Right hindlimb (tissue), 1 donor: ENCODE results near the gene SHLD2.
"Not testable (repeated sequence)": the region's sequence is repeated elsewhere in the genome, so short reads cannot be mapped to it uniquely, and the experiment has no call there.

ENCODE experiments used
- DNase-seq: peaks from one replicate; pipeline ENCODE4 v3.0.0-alpha.2; 2018

The SHLD2 gene

DNA sequence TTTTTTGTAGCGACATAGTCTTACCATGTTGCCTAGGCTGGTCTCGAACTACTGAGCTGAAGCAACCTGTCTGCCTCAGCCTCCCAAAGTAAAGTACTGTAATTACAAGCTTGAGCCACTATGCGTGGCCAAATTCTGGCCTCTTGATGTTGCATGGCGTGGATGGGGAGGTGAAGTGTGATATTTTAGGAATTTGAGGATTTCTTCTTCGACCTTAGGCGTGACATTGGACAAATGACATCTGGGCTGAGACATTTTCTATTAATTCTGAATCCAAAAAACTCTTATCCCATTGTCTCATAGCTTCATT, 48.1 kb downstream of the SHLD2 start:
- DNase-seq, result not testable (repeated sequence)

DNA sequence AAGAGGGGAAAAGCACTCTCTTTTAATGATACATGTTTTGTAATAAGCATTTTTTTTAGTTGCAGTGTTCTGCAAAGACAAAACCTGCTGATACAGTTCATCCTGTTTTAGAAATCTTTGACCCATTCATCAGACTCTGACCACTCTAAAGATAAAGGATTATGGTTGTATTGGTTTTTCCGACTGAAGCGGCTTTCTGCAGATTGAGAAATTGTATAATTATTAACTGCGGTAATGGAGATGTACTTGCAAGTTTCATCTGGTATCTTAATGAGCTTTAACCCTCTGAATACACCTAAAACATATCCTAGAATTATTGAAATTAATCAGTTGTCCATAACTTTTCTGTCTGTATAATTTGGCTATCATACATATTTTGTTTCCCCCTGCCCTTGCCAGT, 50.6 kb downstream of the SHLD2 start:
- DNase-seq, result not testable (repeated sequence)

DNA sequence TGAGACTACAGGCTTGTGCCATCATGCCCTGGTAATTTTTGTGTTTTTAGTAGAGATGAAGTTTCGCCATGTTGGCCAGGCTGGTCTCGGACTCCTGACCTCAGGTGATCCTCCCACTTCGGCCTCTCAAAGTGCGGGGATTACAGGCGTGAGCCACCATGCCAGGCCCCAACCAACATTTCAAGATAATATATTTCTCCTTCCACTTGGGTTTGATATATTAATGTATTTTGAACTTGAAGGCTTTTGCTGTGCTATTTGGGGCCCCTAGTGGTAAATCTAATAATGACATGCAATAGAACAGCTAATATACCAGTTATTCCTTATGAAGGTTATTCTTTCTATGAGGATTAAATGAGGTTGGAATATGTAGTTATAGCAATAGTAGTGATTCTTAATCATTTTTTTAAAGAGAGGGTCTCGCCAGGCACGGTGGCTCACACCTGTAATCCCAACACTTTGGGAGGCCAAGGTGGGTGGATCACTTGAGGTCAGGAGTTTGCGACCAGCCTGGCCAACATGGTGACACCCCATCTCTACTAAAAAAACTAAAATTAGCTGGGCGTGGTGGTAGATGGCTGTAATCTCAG, 54.1 kb downstream of the SHLD2 start:
- not testable (repeated sequence) for DNase-seq

DNA sequence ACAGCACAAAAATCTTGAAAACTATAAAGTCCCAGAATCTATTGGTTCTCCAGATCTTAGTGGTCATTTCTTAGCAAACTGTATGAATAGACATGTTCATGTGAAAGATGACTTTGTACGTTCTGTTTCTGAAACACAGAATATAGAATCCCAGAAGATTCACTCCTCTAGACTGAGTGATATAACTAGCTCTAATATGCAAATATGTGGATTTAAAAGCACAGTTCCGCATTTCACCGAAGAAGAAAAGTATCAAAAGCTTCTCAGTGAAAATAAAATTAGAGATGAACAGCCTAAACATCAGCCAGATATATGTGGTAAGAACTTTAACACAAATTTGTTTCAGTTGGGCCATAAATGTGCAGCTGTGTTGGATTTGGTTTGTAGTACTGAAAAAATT, 56.5 kb downstream of the SHLD2 start:
- DNase-seq, result not testable (repeated sequence)

- not testable (repeated sequence) for DNase-seq
Measured at GRCh38 chr10:87156841-87157240, 61.8 kb downstream of the SHLD2 start.

DNA sequence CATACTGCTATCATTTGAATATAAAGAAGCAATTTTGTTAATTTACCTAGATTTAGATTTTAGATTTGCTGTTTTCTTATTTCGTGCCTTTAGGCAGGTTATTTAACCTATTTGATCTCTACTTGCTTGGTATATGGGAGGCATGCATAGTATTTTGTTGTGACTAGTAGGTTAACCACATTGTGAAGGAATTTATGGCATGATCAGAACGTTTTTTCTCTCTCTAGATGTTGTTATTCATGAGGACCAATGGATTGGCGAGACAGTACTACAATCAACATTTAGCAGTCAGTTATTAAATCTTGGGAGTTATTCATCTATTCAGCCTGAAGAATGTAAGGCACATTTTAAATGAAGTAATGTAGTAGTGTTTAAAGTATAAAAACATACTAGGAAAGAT, 62.8 kb downstream of the SHLD2 start:
- not testable (repeated sequence) for DNase-seq

- DNase-seq, result not testable (repeated sequence)
Measured at GRCh38 chr10:87162703-87163293, 67.8 kb downstream of the SHLD2 start.

- DNase-seq, result not testable (repeated sequence)
Measured at GRCh38 chr10:87163414-87163813, 68.4 kb downstream of the SHLD2 start.

- not testable (repeated sequence) for DNase-seq
Measured at GRCh38 chr10:87169857-87170256, 74.9 kb downstream of the SHLD2 start.

DNA sequence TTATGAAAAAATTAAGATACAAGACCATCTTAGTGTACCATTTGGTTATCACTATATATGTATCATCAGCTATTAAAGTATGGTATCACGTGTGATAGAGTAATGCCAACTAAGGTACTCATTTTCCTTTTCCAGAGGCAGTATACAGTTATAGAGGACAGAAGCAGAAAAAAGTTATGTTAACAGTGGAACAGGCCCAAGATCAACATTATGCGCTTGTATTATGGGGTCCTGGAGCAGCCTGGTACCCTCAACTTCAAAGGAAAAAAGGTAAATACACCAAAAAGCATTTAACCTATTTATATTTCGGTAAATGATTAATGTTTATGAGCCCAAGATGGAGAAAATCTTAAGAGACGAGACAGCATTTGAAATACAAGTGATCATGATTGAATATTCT, 75.7 kb downstream of the SHLD2 start:
- DNase-seq, result not testable (repeated sequence)

DNA sequence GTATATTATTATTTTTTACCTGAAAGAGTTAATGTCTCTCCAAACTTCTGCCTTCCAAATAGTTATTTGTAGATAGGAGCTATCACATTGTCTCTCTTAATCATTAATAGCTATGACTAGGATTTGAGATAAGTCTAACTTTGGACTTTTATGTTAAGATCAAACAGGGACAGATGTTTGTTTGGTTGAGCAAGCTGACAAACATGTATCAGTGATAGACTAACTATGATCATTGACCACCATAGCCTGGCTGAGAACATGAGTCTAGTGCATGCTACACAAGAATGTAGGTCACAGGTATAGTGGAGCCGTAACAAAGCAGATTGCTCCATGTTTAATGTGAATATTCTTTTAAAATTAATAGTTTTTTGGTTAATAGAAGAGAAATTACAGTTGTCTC, 76.7 kb downstream of the SHLD2 start:
- DNase-seq, result not testable (repeated sequence)

DNA sequence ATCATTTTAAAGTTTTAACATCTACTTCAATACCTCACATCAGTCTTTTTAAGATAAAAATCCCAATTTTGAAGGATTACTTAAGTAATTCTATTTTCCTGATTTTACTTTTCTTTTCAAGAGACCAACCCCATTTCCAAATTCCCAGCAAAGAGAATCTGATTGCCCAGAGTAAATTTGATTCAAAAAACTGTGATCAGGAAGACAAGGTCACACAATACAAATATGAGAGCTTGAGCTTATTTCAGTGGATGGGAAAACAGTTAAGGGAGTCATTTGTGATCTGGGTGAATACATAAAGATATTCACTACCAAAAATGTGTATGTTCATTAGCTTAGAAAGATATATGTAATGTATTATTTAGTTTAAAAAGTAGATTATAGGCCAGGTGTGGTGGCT, 77.2 kb downstream of the SHLD2 start:
- not testable (repeated sequence) for DNase-seq

DNA sequence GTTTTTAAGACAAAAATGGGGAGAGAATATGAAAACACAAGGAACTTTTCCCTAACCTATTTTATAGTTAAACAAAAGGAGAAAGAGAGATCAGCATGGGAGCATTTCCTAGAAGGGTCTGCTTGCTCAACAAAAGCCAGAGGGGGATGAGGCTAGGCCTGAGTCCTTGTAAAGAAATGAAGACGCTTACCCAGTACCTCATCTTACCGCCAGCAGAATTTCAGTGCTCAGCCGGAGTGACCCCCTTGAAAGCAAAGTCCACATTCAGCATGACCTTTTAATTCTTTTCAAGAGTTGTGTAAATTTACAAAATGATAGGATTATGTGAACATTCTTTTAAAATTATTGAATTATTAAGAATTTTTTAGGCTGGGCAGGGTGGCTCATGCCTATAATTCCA, 82.6 kb downstream of the SHLD2 start:
- not testable (repeated sequence) for DNase-seq

DNA sequence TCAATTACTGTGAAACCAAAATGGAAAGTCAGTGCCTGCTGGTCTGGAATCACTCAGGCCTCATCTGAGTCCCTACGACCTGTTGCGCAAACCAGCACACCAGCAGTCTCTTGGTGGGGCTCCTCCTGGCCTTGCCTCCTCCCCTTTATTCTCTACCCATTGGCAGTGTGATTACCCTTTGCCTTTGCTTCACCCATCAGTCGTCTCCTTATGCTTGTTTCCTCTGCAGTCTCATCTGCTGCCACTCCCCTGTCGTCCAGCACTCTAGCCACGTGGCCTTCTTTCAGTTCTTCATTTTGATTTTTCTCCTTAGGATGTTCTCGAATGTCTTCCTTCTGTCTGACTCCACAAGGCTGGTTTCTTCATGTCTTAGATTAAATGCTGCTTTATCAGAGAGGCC, 89.4 kb downstream of the SHLD2 start:
- DNase-seq, result not testable (repeated sequence)

DNA sequence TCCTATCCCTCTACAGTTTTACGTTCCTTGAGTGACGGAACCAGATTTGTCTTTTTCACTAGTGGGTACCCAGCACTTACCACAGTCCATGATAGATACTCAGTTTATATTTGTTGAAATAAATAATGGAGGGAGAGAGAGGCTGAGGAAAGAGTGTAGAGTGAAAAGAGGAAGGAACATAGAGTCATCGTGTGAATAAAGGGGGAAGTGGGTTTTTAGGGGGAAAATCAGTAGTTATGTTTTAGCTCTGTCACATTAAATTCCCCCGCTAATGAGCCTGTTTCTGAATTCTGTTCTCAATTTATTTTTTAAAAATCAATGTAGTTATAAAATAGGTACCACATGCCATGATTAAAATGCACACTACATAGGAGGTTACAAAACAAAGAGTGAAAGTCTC, 91.0 kb downstream of the SHLD2 start:
- DNase-seq, result not testable (repeated sequence)

GRCh38 chr10:87187573-87187972, 92.6 kb downstream of the SHLD2 start:
- not testable (repeated sequence) for DNase-seq

DNA sequence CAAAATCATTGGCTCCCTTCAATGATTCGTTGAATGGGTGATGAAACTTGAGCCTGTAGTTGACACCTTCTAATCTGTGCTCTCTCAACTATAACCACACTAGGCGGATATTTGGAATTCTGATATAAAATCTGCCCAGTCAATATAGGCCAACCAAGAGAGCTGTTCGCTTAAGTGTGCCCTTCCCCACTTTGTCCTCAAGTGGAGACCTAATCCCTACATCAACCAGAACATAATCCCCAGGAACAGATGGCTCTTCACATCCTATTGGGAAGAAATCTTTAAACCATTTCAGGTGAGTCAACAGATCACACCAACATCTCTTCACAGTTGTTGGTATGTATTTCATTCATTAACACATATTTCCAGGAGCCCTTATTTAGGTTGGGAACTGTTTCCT, 96.8 kb downstream of the SHLD2 start:
- not testable (repeated sequence) for DNase-seq

DNA sequence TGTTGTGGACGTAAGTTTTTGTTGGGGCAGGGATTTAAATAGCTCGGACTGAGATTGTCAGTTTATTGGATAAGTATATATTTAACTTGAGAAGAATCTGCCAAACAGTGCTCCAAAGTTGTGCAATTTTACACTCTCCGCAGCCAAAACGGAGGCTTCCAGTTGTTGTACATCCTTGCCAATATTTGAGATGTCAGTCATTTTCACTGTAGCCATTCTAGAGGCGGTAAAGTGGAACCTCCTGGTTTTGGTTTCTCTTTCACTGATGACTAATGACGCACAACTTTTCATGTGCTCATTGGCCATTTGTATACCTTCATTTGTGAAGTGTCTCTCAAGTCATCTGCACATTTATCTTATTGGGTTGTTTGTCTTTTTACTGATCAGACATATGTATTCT, 105.9 kb downstream of the SHLD2 start:
- not testable (repeated sequence) for DNase-seq

DNA sequence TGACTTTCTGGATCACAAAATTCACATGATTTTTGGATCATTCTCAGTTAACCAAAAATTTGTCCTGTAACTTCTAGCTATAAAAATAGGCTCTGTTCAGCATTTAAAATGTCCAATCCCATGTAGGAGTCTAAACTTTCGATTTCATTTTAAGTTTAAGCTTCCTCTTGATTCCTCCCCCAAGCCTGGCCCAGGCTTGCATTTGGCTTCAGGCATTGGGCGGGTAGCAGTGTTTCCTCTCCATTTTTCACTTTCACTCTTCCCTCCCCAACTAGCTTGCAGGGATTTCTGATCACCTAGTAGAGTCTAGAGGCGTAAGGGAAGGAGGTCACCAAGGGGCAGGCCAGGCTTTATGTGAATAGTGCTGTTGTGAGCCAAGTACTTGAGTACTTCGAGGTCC, 109.8 kb downstream of the SHLD2 start:
- not testable (repeated sequence) for DNase-seq

DNA sequence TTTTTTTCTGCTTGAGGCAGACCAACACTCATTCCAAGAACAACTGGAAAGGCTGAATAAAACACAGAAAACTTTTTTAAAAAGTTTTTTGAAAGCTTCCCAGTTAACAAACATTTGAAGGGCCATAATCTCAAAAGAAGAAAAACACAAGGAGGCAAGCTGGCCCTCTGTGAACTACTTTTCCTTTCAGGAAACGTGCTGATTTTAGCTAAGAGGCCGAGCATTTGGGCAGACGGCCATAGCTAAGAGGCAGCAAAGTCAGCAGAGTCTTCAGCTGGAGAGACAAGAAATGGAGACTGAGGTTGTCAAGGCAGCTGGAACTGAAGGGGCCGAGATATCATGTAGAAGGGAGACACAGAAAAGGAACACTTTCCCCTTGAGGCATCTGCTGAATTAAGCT, 111.9 kb downstream of the SHLD2 start:
- DNase-seq, result not testable (repeated sequence)

DNA sequence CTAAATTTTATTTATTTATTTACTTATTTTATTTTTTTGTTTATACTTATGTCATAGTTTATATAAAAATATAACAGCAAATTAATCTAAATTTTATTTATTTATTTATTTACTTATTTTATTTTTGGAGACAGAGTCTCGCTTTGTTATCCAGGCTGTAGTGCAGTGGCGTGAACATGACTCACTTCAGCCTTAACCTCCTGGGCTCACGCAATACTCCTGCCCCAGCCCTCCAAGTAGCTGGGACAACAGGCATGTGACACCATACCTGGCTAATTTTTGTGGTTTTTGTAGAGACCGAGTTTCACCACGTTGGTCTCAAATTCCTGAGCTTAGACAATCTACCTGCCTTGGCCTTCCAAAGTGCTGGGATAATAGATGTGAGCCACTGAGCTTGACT, 115.3 kb downstream of the SHLD2 start:
- DNase-seq, result not testable (repeated sequence)

DNA sequence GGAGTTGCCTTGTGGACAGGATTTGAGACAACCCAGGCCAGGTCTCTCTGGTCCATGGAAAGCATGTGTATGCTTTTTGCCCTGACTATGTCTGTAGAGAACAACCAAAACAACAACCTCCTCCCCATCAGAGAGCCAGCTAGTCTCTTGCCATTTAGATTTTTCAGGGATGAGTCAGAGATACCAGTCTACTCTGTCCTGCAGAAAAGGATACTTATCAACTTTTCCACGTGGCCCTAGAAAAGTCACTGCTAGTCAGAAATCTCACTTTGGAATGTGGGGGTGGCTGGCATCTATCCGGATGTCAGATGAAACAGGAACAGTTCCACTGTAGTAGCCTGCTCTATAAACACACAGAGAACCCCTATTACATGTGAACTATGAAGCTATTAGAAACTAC, 116.8 kb downstream of the SHLD2 start:
- not testable (repeated sequence) for DNase-seq

DNA sequence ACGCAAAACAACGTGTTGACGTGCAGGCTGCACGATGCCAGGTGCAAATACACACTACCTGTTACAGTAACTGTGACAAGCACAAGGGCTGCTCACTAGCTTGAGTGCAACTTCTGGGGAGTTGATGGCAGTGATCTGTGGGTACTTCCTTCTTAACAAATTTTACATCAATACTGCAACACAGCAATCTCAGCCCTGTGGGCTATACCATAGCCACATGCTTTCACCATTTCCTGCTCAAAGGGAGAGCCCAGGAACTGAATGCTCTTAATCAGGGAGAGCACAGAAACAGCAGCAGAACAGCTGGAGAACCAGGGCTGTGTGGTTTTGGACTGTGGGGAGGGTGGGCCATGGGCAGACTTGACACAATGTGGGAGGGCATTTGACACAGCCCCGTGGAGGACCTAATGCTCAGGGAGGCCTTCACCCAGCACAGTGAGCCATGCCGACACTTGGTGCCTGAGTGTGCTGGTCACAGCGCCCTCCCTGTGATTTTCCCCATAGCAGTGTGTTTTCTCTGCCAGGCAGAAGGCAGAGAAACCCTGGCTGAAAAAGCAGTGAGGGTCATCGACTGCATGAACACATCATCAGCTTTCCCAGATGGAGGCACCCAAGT, 118.3 kb downstream of the SHLD2 start:
- DNase-seq, result not testable (repeated sequence)

- not testable (repeated sequence) for DNase-seq
Measured at GRCh38 chr10:87213806-87214205, 118.8 kb downstream of the SHLD2 start.

- not testable (repeated sequence) for DNase-seq
Measured at GRCh38 chr10:87216120-87216519, 121.1 kb downstream of the SHLD2 start.
